GM19328 (cell line): ENCODE data around the gene HM13.
"Not testable (repeated sequence)": the region's sequence is repeated elsewhere in the genome, so short reads cannot be mapped to it uniquely, and the experiment has no call there.

Experiments
- ATAC-seq: cut with Tn5 transposase; IDR thresholded peaks from one replicate; pipeline ENCODE4 v1.9.1; 2021; ENCODE audit warnings: mild to moderate bottlenecking, moderate library complexity; ENCODE audit not compliant: unreplicated experiment

The HM13 gene

DNA sequence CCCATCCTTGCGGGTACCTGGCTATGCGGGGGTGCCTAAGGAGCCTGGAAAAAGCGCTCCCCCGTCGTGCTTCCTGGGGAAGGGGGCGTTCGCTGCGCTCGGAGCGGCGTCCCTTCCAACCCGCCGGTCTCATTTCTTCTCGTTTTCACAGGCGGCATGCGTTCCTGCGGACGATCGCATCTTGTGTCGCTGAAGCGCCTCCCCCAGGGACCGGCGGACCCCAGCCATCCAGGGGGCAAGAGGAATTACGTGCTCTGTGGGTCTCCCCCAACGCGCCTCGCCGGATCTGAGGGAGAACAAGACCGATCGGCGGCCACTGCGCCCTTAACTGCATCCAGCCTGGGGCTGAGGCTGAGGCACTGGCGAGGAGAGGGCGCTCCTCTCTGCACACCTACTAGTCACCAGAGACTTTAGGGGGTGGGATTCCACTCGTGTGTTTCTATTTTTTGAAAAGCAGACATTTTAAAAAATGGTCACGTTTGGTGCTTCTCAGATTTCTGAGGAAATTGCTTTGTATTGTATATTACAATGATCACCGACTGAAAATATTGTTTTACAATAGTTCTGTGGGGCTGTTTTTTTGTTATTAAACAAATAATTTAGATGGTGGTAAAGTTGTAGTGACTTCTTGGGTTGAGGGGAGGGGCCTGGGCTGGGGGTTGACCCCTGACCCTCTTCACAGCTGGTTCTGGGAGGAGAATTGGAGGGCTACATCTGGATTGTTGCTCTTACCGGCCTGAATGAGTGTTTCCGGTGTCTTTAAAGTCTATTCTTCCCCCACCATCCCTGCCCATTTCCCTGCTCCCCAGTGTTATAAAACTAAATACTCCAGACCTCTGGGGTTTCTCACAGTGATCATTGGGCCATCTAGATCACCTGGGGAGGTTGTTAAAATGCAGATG is 91.9 kb downstream of the HM13 start:
- no peak for ATAC-seq

DNA sequence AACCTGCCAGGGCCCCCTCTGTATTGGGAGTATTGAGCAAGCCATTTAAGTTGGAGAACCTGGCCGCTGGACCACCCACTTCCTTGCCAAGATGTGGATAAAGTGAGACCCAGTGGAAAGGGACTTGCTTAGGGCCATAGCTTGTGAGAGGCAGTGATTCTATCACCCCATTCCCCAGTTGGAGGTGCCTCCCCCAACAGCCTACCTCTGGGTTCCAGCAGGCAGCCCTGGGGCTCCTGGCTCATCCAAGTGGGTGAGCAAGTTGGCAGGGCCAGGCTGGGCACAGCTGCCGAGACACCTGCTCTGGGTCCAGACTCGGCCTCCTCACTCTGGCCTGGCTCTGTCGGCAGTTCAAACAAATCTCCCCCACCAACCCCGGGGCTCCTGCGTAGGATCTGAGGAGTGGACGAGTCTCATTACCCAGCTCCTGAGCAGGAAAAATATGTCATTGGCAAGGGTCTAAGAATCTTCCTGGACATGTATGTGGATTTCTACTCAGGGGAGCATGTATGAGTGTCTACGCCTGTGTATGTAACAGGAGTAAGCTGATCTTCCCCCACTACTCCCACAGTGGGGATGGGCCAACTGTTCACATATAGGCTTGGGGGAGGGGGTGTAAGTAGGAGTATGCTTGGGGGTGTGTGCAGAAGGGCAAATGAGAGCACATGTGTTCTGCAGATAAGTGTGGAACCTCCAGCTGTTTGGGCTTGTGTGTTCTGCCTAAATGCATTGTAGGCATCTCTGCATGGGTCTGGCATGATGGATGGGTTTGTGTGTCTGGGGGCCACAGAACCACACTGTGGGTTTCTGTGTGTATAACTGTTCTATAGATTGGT is 92.8 kb downstream of the HM13 start:
- ATAC-seq = no peak

DNA sequence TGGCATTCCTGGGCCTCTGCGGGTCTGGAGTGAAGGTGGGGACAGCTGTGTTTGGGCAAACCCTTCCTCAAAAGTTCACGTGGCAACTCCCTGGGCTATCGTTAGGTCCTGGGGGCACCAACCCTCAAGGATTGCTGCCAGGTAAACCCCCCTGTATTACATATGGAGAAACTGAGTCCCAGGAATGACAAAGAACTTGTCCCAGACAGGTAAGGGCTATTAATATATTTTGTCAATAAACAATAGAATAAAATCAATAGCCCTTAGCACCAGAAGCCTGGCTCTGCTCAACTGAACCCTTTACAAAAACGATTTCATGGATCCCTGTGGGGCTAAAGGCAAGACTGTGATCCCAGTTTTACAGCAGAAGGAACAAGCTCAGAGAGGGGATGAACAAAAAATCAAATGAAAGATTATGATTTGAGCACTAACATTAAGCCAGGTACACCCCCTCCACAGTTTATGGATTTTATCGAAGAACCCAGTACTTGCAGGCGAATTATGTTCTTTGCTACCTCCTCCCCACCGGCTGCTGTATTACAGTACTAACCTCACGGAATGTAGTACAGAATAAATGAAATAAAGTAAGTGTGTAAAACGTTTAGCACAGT is 93.5 kb downstream of the HM13 start:
- no peak for ATAC-seq

DNA sequence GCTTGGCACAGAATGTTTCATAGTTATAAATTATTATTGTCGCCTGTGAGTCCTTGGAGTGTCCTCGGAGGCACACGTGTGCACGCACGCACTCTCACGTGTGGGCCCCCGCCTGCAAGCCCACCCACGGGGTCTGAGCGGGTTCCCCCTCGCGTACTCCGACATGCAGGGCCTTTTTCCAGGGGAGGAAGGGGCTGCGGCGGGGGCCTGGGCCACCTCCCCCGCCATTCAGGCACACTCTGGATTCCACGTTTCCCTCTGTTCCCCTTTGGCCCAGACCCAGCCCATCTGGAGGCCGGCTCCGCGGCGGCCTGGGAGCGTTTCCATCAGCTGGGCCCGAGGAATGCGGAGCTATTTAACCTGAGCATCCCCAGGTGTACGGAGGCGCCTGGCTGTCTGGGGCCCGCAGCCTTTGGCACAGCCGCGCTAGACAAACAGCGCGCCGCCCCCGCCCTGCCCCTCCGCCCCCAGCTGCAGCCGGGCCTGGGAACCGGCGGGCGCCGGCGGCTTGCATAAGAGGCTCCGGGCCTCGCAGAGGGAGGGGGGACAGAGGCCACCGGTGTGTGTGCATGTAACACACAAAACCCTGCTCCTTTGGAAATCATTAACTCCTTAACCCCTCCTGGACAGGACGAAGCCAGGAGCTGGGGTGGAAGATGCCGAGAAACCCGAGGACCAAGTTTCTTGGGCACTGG is 94.2 kb downstream of the HM13 start:
- no peak for ATAC-seq

DNA sequence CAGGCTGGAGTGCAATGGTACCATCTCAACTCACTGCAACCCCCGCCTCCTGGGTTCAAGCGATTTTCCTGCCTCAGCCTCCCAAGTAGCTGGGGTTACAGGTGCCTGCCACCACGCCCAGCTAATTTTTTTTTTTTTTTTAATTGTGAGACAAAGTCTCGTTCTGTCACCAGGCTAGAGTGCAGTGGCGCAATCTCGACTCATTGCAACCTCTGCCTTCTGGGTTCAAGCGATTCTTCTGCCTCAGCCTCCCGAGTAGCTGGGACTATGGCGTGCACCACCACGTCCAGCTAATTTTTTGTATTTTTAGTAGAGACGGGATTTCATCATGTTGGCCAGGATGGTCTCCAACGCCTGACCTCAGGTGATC is 98.0 kb downstream of the HM13 start:
- ATAC-seq = not testable (repeated sequence)

DNA sequence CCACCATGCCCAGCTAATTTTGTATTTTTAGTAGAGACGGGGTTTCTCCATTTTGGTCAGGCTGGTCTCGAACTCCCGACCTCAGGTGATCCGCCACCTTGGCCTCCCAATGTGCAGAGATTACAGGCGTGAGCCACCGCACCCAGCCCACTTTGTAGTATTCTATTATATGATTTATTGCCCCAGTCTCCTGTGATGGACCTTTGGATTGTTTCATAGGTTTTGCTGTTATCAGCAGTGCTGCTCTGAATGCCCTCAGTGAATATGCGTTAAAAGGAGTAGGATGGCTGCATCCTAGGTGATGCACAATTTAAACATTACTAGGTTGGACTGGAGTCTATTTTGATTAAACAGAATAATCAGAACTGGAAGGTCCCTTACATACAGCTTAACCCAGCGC is 101.2 kb downstream of the HM13 start:
- ATAC-seq = no peak

DNA sequence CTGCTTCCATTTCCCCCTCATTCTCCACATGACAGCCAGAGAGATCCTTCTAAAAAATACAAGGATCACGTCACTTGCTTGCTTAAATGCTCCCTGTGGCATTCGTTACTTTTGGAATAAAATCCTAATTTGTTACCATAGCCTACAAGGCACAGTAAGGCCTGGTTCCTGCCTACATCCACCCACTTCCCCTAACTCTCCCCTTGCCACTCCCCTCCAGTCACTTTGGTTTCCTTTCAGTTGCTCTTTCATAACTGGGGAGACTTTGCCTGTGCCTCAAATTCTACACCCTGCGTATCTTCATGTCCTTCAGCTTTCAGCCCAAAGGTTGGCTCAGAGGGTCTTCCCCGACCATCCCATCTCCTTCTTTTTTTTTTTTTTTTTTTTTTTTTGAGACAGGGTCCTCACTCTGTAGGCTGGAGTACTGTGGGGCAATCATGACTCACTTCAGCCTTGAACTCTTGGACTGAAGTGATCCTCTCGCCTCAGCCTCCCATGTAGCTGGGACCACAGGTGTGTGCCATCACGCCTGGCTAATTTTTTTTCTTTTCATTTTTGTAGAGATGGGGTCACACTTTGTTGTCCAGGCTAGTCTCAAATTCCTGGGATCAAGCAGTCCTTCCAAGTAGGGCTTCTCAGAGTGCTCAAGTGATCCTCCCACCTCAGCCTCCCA is 103.3 kb downstream of the HM13 start:
- no peak for ATAC-seq
